ENCODE measurements around the gene SLC29A1.

SLC29A1 gene

DNA sequence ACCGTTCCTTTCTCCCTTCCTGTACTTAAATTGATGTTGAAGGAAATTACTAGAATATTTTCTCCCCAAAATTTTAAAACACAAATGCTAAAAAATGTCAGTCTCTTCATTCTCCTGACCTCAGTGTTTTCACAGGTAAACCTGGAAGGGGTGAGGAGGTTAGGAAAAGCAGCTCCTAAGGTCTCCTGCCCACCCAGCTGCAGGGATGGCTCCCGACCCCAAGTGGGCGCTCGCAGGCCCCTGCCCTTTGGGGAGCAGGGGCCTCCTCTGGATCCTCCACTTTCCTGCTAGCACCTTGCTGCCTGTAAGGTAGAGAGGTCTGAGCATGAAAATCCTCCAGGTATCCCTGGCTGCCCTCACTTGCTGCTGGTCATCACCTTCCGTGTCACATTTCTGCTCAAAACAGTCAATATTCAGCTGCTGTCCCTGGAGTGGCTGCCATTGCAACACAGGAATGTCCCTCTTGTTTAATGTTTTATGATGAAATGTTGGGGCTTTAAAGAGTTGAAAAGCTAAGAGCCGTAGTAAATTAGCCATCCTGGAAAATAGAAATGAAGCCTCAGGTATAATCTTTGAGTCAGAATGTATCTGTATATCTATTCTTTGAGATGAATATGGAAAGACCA is 12.6 kb downstream of the SLC29A1 start:
- Histone ChIP-seq H3K9me3 (ENCODE audit: control insufficient read depth, low read length) (no peaks in the 10 kb centered on the region), H3K9ac (ENCODE audit: low read length) (no peak overlapping the region), H3K4me3 (ENCODE audit: low read length) (no peak overlapping the region), H3K36me3 (ENCODE audit: control insufficient read depth, insufficient read depth, low read length) (no peaks in the 10 kb centered on the region), H3K27me3 (ENCODE audit: control insufficient read depth, insufficient read depth, low read length) (no peaks in the 10 kb centered on the region), H3K4me1 (ENCODE audit: control insufficient read depth, insufficient read depth, low read length) (peaks cover 24% of the 10 kb centered on the region)

DNA sequence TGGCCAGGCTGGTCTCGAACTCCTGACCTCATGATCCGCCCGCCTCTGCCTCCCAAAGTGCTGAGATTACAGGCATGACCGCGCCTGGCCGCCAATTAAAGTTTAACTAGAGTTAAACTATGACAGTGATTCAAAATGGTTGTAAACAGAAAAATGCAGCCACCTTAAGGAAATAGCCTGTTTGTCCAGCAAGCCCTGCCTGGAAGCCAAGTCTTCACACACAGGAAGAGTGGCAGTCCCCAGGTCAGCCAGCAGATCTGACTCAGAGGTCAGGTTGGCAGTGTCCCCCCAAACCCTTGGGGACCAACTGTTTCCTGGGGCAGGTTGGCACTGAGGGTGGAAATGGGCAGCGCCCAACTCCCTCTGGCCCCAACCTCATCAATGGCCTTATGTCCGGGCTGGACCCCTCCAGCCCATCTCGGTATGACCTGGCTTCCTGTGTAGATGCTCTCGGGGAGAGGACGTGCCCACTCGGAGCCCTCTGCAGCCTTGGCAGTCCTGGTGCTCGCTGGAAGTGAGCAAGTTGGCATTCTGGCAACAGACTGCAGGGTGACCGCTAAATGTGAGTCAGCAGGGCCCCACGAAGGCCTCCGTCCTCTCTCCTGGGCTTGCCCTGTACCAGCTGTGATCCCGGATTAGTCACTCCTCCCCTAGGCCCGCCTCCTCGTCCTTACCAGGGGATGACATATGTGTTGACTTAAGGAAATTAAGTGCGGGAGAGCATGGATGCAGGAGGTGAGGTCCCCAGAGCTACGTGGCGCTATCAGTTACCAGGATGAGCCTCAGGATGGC is 13.8 kb downstream of the SLC29A1 start:
- Histone ChIP-seq H3K36me3 (ENCODE audit: control insufficient read depth, insufficient read depth, low read length) (no peaks in the 10 kb centered on the region), H3K9ac (ENCODE audit: low read length) (peak overlapping the region; percentile 92), H3K27me3 (ENCODE audit: control insufficient read depth, insufficient read depth, low read length) (no peaks in the 10 kb centered on the region), H3K9me3 (ENCODE audit: control insufficient read depth, low read length) (no peaks in the 10 kb centered on the region), H3K4me1 (ENCODE audit: control insufficient read depth, insufficient read depth, low read length) (peaks cover 24% of the 10 kb centered on the region), H3K4me3 (ENCODE audit: low read length) (peak overlapping the region; percentile 78)

DNA sequence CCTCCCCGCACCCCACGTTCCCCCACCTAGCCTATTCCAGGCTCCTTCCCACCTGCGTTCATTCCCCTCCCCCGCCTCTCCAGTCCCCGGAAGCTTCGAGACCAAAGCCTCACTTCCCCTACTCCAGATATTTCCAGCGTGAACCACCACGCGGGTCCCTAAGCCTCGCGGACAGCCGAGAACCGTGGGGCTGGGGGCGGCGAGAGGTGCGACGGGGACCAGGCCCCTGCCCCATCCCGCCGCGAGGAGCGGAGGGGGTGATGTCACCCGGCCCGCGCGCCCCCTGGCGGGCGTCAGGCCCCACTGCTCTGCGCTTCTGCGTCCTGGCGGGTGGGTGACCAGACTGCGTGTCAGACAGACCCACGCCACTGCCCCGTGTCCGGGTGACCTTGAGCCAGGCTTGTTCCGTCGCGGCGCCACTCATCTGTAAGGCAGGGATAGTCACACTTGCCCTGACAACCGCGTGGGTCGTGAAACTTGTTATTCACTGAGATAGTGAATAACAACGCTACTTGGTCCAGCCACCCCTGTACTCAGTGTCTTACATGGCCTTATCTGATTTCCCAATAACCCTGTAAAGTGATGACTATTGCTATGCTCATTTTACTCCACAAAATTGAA is 14.5 kb downstream of the SLC29A1 start:
- H3K9me3 ChIP-seq (ENCODE audit: control insufficient read depth, low read length), result no peaks in the 10 kb centered on the region
- peak overlapping the region; percentile 78 for H3K4me3 ChIP-seq (ENCODE audit: low read length)
- peak overlapping the region; percentile 92 for H3K9ac ChIP-seq (ENCODE audit: low read length)
- no peaks in the 10 kb centered on the region for H3K27me3 ChIP-seq (ENCODE audit: control insufficient read depth, insufficient read depth, low read length)
- H3K4me1 ChIP-seq (ENCODE audit: control insufficient read depth, insufficient read depth, low read length), result peaks cover 24% of the 10 kb centered on the region
- no peaks in the 10 kb centered on the region for H3K36me3 ChIP-seq (ENCODE audit: control insufficient read depth, insufficient read depth, low read length)

DNA sequence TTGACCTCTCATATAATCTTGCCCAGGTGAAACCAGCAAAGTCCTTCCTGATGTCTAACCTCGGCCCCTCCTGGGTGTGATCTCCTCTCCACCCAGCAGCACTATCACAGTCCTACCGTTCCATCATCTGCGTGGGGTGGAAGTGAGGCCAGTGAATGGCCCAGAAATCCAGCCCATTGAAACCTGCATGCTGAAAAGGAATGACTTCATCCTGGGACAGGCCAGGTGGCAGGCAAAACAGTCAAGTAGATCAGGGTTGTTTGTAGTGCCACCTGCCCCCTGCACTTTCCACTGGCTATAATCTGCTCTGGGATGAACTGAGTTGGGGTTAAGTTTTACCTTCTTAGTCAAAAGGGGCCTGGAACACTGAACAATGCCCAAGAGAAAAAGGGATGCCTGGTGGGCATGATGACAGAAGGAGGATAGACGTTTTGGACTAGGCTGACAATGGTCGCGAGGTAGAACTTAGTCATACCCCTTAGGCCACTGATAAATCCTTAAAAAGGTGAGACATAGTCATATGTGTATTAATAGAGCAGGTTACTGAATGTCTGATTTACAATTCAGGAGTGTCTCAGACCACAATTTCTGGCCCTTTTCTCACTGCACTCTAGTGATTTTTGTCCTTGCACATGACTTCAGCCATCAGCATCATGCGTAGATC is 15.4 kb downstream of the SLC29A1 start:
- no peaks in the 10 kb centered on the region for H3K36me3 ChIP-seq (ENCODE audit: control insufficient read depth, insufficient read depth, low read length)
- no peaks in the 10 kb centered on the region for H3K27me3 ChIP-seq (ENCODE audit: control insufficient read depth, insufficient read depth, low read length)
- no peaks in the 10 kb centered on the region for H3K9me3 ChIP-seq (ENCODE audit: control insufficient read depth, low read length)
- H3K4me1 ChIP-seq (ENCODE audit: control insufficient read depth, insufficient read depth, low read length), result peaks cover 24% of the 10 kb centered on the region
- H3K9ac ChIP-seq (ENCODE audit: low read length), result no peak overlapping the region
- H3K4me3 ChIP-seq (ENCODE audit: low read length), result no peak overlapping the region

DNA sequence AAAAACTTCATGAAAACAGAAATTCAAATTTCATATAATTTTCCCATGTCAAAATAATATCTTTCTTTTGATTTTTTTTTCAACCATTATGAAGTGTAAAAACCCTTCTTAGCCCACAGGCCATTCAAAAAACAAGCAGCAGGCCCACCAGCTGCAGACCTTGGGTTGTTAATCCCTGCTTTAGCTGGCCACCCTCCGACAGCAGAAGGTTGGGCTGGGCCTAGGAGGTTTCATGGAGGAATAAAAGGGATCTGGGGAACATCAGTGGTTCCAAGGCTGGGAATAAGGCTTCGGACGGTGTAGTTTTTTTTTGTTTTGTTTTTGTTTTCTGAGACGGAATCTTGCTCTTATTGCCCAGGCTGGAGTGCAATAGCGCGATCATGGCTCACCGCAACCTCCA is 19.9 kb downstream of the SLC29A1 start:
- Histone ChIP-seq H3K36me3 (ENCODE audit: control insufficient read depth, insufficient read depth, low read length) (no peaks in the 10 kb centered on the region), H3K9me3 (ENCODE audit: control insufficient read depth, low read length) (no peaks in the 10 kb centered on the region), H3K4me3 (ENCODE audit: low read length) (no peak overlapping the region), H3K9ac (ENCODE audit: low read length) (no peak overlapping the region), H3K27me3 (ENCODE audit: control insufficient read depth, insufficient read depth, low read length) (no peaks in the 10 kb centered on the region), H3K4me1 (ENCODE audit: control insufficient read depth, insufficient read depth, low read length) (peaks cover 7% of the 10 kb centered on the region)

DNA sequence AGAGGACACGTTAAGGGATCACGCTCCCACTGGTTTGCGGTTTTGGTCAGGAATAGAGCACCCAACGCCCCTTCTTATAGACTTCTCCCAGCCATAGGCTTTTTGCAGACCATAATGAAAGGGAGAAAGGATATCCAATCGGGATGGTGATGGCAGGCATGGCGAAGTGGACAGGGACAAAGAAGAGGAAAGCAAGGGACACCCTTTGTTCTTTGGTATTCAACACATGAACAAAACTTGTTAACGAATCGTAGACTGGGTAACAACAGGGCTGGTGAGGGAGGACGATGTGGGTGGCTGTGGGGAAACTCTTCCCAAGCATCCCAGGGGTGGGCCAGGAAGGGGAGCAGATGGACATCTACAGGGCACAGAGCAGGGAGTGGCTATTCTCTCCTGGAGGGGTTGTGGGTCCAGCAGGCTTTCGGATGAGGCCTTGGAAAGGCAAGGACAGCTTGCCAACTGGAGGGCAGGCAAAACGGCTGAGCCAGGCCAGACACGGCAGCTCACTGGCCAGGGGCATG is 22.1 kb downstream of the SLC29A1 start:
- Histone ChIP-seq H3K27me3 (ENCODE audit: control insufficient read depth, insufficient read depth, low read length) (no peaks in the 10 kb centered on the region), H3K4me3 (ENCODE audit: low read length) (peak overlapping the region; percentile 99), H3K9me3 (ENCODE audit: control insufficient read depth, low read length) (no peaks in the 10 kb centered on the region), H3K36me3 (ENCODE audit: control insufficient read depth, insufficient read depth, low read length) (no peaks in the 10 kb centered on the region), H3K9ac (ENCODE audit: low read length) (peak overlapping the region; percentile 89), H3K4me1 (ENCODE audit: control insufficient read depth, insufficient read depth, low read length) (peaks cover 18% of the 10 kb centered on the region)

DNA sequence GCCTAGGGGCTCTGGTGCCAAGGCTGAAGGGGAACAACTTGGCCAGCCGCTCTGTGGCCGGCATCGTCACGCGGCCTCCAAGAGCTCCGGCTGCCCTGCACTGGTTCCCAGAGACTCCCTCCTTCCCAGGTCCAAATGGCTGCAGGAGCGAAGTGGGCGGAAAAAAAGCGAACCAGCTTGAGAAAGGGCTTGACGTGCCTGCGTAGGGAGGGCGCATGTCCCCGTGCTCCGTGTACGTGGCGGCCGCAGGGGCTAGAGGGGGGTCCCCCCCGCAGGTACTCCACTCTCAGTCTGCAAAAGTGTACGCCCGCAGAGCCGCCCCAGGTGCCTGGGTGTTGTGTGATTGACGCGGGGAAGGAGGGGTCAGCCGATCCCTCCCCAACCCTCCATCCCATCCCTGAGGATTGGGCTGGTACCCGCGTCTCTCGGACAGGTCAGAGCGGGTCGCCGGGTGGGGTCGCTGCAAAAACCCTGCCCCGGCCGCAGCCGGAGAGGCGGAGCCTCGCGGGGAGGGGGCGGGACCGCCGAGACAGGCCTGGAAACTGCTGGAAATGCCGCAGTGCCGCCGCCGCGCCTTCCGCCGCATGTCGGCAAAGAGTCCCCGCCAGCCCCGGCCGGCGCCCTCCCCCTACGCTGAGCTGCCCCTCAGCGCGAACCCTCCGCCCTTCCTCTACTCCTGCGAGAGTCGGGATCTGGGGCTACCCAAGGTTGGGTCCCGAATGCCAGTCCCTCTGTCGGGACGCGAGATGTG is 22.7 kb downstream of the SLC29A1 start:
- peak overlapping the region; percentile 99 for H3K4me3 ChIP-seq (ENCODE audit: low read length)
- no peaks in the 10 kb centered on the region for H3K27me3 ChIP-seq (ENCODE audit: control insufficient read depth, insufficient read depth, low read length)
- H3K36me3 ChIP-seq (ENCODE audit: control insufficient read depth, insufficient read depth, low read length), result peaks cover 4% of the 10 kb centered on the region
- H3K9me3 ChIP-seq (ENCODE audit: control insufficient read depth, low read length), result no peaks in the 10 kb centered on the region
- peaks cover 18% of the 10 kb centered on the region for H3K4me1 ChIP-seq (ENCODE audit: control insufficient read depth, insufficient read depth, low read length)
- H3K9ac ChIP-seq (ENCODE audit: low read length), result peak overlapping the region; percentile 89

DNA sequence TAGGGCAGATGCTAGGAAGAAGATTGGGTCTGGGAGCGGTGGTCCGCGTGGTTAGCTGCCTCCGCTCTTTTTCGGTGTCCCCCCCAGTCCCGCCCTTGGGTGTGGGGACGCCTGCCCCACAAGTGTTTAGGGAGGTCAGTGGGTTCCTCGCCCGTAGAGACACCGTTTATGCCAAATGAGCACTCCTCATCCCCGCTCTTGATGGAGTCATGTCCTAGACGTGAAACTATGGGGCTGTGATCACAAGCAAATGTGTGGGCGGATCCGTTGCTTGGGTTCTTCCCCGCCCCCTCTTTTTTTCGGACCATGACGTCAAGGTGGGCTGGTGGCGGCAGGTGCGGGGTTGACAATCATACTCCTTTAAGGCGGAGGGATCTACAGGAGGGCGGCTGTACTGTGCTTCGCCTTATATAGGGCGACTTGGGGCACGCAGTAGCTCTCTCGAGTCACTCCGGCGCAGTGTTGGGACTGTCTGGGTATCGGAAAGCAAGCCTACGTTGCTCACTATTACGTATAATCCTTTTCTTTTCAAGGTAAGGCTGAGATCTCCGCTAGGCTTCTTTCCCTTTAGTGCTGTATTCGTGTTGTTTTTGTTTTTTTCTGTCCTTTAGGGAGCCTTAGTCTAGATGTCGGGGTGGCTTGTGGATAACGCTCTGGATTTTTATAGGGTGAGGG is 23.4 kb downstream of the SLC29A1 start, which contains the start of gene HSP90AB1:
Gene HSP90AB1, plus strand, starts transcription at position 439 of the 675 bp plus-strand sequence. CDS start 1,529 bp downstream, outside the sequence.
- no peaks in the 10 kb centered on the region for H3K9me3 ChIP-seq (ENCODE audit: control insufficient read depth, low read length)
- H3K4me1 ChIP-seq (ENCODE audit: control insufficient read depth, insufficient read depth, low read length), result peaks cover 18% of the 10 kb centered on the region
- H3K4me3 ChIP-seq (ENCODE audit: low read length), result peak within 1 kb of the TSS; percentile 99
- no peaks in the 10 kb centered on the region for H3K27me3 ChIP-seq (ENCODE audit: control insufficient read depth, insufficient read depth, low read length)
- peak within 1 kb of the TSS; percentile 89 for H3K9ac ChIP-seq (ENCODE audit: low read length)
- H3K36me3 ChIP-seq (ENCODE audit: control insufficient read depth, insufficient read depth, low read length), result peaks cover 11% of the 10 kb centered on the region

DNA sequence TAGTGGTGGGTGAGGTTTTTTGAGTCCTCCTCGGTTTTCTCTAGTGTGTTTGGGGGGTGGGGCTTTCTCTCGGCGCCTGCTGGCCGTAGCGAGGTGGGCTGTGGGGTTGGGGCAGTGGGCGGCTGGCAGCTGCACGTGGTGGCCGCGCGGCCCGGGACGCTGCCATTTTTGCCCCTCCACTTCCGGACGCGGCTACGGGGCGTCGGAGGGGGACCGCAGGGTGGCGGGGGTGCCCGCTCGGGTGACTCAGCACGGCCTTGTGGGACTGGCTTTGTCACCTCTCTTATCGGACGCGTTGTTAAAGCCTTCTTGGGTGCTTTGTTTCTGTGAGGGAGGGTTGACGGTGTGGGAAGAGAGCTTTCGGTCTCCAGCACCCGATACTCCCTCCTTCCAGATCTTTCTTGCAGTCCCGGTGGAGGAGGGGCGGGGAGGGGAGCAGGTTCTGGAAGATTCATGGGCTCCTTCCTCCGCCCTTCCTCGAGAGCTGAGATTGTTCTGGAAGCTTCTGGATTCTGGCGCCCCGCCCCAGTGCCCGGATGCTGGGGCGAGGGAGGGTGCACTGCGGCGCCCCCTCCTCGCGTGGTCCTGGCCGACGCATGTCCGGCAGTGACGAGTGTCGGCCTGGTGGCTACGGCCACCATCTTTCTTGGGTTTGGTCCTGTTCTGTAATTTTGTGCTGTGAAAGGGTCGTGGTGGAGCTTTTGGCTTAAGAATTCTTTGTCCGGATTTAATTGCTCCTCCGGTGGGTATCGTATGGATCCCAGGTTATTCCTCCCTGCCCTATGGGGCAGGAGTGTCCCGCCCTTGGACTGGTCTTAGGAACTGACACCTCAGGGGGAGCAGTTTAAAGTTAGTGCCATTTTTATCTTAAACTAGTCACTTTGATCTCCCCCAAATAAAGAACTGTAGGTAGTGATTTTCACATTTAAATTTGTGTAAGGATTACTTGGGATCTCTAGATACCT is 24.2 kb downstream of the SLC29A1 start:
- Histone ChIP-seq H3K9ac (ENCODE audit: low read length) (peak overlapping the region; percentile 89), H3K36me3 (ENCODE audit: control insufficient read depth, insufficient read depth, low read length) (peaks cover 13% of the 10 kb centered on the region), H3K9me3 (ENCODE audit: control insufficient read depth, low read length) (no peaks in the 10 kb centered on the region), H3K4me1 (ENCODE audit: control insufficient read depth, insufficient read depth, low read length) (peaks cover 18% of the 10 kb centered on the region), H3K27me3 (ENCODE audit: control insufficient read depth, insufficient read depth, low read length) (no peaks in the 10 kb centered on the region), H3K4me3 (ENCODE audit: low read length) (peak overlapping the region; percentile 99)

DNA sequence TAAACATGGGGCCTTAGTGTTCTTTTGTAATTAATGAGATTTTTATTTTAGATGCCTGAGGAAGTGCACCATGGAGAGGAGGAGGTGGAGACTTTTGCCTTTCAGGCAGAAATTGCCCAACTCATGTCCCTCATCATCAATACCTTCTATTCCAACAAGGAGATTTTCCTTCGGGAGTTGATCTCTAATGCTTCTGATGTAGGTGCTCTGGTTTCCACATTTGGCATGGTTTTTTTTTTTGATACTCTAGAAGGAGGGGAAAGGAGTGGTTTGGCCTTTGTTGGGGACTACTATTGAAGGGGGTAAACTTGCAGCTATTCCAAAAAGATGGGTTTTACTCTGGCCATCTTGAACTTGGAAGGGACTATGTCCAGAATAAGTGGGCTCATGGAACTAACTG is 25.2 kb downstream of the SLC29A1 start:
- no peaks in the 10 kb centered on the region for H3K27me3 ChIP-seq (ENCODE audit: control insufficient read depth, insufficient read depth, low read length)
- H3K9ac ChIP-seq (ENCODE audit: low read length), result peak overlapping the region; percentile 89
- no peaks in the 10 kb centered on the region for H3K9me3 ChIP-seq (ENCODE audit: control insufficient read depth, low read length)
- peak overlapping the region; percentile 99 for H3K4me3 ChIP-seq (ENCODE audit: low read length)
- peaks cover 13% of the 10 kb centered on the region for H3K36me3 ChIP-seq (ENCODE audit: control insufficient read depth, insufficient read depth, low read length)
- peaks cover 23% of the 10 kb centered on the region for H3K4me1 ChIP-seq (ENCODE audit: control insufficient read depth, insufficient read depth, low read length)

Data from mucosa of stomach (tissue), 1 donor.